GM15510 (cell line): ENCODE data around the gene UBL3.

Source experiments
- POLR2A ChIP-seq: IDR thresholded peaks from 3 replicates; pipeline ENCODE4 v1.6.1; 2011; ENCODE audit warnings: borderline replicate concordance; ENCODE audit not compliant: insufficient read length; ENCODE audit errors: extremely low read depth

UBL3 gene

DNA sequence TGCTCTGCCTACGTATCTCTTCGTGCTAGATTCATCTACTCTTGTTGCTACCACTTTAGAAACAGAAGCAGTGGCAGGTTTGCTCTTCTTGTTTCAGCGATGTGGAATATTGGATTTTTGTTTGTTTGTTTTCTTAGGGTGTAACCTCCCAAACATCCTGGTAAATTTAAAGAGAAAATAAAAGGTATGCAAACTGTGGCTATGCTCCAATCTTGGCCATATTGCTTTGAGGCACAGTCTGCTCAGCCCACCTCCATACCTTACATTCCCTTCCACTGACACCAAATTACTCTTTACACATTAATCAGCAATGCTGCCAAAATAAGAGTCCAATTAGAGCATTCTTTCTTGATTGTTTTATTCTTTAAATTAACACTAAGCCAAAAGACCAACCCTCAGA, 25.2 kb upstream of the UBL3 start:
- no peak for TF ChIP-seq POLR2A

DNA sequence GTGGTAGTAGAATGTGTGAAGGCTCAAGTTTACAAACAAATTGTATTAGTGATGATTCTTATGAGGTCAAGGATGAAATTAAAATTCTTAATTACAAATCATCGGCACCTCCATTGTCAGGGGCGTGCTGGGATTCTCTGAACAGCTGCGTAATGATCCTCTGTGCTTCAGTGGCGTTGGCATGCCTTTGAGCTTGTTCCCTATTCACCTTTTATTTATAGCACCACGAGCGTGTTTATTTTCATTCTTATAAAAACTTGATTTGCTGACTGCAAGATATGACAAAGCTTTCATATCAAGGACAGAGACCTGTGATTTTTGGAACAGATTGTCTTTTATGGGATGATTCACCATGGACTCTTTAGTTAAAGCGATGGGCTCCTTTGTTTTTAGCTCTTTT, 18.2 kb upstream of the UBL3 start:
- TF ChIP-seq POLR2A = no peak

DNA sequence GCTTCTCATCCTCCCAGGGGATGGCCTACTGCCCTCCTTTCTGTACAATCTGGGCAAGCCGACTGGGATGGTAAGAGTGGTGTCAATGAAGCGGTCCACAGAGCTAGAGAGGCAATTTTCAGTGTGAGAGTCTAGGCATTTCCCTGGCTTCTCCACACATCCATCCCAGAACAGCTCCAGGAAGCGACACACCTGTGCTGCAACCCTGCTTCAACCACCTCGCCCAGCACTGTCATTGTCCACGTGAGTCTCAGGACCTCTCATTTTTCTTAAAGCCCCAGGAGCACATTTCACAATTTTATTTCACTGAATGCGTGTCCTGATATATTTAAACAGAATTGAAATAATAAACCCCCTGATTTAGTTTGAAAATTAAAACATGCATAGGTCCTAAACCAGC, 15.5 kb upstream of the UBL3 start:
- TF ChIP-seq POLR2A = no peak

DNA sequence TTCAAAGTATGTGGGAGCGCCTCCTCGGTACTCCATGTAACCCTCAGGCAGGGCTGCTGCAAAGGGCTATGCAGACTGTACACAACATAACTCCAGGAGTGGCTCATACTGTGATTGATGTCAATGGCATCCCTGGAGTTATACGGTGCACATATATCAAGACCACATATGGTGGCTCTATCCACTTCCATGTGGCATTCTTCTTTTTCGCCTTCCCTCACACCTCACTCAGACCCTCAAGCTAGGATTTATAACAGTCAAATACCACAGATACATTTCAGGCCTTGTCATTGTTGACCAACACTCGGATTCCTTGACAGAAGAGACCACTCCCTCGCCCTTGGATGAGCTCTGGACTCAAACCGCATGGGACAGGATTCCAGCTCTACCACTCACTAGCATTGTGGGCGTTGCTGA, 11.3 kb upstream of the UBL3 start:
- no peak for TF ChIP-seq POLR2A

DNA sequence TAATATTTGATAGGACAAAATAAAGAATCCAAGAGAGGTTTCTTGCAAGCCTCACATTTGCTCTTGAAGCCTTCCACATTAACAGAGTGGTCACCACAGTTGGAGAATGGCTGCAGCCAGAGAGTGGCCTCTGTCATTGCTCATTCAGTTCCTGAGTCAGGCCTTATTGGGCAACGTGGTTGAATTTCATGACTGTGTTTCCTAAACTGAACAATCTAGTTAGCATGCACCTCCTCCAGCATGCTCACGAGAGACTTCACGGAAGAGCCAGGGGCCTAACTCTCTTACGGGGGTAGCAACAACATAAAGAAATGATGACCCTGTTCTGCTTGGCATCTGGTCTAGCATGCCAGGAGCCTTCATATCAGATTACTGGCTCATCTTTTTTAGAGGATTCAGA, 9.6 kb upstream of the UBL3 start:
- no peak for TF ChIP-seq POLR2A

DNA sequence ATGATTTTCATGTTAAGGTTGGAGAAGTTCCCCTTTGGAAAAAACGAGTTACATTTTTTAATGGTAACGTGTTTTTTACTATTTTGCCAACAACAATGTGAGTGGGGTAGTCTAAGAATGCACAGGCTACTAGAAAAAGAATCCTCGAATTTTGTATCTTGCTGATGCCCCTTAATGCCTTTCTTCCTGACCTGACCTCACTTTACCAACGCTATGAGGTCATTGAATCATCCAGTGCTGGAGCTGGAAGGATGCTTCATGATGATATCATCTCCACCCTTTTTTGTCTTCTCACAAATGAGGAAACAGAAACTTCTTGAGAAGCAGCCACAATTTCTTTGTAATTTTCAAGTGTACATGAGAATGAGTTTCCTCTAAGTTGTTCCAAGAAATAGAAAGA, 8.2 kb upstream of the UBL3 start:
- no peak for TF ChIP-seq POLR2A

DNA sequence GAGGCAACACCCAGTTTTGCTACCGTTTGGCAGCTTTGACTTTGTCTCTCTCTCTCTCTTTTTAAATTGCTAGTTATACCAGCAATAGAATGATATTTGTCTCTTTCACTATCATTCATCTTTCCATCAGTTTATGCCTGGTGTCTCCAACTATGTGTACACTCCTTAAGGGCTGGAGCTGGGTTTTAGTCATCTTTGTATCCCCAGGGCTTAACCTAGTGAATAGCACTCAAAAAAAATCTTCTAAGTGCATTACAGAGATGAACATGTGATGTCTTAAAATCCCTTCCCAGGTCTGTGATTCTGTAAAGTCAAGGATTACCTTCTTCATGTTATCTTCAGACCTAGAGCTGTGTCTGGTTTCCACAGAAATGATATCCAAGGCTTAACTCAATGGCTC, 7.8 kb upstream of the UBL3 start:
- TF ChIP-seq POLR2A = no peak

DNA sequence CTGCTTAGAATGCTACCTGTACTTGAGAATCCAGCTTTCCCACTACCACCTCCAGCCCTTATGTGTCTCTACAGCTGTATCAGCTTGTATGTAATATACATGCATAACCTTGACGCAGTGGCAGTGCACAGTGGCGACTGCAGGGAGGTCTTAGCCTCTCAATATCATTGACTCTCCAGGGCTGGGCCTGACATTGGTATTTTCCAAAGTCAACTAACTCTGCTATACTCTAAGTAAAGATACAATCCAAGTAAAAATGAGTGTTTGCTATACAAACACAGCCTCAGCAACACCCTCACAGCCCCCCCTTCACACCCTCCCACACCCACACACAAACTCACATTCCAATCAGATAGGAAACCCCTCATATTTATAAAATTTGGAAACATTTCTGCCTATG, 6.7 kb upstream of the UBL3 start:
- TF ChIP-seq POLR2A = no peak

DNA sequence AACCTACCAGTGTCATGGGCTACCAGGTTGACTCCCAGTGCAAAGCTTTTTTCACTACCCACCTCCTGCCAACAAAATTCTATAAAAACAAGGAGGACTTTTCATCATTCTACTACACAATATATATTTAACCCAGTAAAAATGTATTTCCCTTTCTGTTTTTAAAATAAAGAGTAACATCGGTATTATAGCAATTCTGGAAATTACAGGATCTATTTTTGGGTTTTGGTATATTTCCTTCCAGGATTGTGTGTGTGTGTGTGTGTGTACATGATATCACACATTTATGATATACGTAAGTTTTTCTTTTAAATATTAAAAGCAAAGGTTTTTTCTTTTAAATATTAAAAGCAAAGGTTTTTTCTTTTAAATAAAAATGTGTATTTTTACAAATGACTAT, 6.0 kb upstream of the UBL3 start:
- no peak for TF ChIP-seq POLR2A

DNA sequence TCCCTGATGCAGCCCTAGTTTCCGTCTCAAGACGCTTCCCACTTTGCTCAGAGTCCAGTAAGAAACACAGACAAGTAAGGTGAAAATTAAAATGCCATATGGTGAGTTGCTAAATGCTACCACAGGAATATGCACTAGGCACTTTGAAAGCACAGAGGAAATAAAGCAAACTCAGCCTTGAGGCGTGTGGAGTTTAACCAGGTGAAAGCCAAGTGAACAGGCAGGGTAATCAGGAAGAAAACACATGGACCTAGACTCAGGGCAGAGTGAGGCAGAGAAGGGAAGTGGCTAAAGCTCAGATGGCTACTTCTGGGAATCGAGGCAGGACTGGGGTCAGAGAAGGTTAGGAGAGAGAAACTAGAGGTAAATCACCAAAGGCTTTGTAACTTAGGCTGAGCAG, 5.4 kb upstream of the UBL3 start:
- no peak for TF ChIP-seq POLR2A

DNA sequence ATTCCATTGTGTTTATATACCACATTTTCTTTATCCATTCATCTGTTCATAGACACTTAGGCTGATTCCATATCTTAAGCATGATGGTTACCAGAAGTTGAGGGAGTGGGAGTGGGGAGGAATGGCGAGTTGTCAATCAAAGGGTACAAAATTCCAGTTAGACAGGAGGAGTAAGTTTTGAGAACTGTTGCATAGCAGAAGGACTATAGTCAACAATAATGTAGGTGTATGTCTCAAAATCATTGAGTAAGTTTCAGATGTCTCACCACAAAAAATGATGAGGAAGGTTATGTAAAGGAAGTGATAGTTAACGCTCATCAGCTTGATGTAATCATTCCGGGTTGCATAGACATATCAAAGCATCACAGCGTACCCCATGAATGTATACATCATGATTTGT, 4.6 kb upstream of the UBL3 start:
- TF ChIP-seq POLR2A = no peak

DNA sequence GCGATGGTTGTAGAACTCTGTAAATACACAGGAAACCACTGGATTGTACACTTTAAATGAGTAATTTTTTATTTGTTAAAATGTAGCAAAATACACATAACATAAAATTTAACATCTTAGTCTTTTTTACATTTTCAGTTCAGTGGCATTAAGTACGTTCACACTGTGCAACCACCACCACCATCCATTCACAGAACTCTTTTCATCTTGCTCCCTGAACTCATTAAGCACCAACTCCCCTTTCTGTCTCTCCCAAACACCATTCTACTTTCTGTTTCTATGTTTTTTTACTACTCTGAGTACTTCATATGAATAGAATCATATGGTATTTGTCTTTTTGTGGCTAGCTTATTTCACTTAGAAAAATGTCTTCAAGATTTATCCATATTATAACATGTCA, 2.7 kb upstream of the UBL3 start:
- TF ChIP-seq POLR2A = no peak

DNA sequence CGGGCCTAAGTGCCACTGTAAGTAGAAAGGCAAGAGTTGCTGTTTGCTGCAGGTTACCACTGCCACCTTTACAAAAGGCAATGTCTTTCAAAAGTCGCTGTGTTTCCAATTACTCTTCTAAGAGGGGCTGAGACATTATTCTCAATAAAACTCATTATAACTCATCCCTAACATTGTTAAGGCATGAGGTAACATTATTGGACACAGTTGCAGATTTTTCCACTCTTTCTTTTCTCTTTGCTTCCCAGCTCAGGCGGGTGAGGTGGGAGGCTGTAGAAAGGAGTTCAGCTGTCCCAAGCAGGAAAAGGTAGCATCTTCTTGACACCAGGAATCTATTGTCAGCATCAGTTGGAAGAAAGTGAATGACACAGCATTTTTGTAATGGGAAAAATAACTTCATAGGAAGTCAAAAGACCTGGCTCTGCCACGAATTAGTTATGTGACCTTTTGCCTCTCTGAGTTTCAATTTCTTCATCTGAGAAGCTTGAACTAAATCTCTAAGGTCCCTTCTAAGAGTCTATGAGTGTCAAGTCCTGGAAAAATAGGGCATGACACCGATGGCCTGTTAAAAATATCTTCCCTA, 2.1 kb upstream of the UBL3 start:
- TF ChIP-seq POLR2A = no peak

DNA sequence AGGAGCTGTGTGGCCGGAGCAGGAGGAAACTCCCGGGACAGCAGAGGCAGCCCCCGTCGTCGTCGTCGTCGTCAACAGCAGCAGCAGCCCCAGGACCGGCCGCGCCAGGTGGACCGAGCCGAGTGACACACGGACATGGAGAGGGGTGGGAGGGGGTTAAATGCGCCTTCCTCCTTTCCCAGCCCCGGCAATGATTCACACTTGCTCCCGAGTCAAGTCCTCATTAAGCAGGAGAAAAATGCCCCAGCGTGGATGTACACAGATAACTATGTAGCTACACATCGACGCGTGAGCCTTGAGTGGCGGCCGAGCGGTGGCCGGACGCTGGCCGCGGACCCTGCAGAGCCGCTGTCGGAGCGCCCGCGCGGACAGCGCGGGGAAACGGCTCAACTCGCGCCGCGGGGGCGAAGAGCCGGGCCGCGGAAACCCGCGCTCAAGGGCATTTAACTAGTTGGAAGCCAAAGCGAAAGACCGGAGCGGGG, 645 bp downstream of the UBL3 start:
- no peak for TF ChIP-seq POLR2A

DNA sequence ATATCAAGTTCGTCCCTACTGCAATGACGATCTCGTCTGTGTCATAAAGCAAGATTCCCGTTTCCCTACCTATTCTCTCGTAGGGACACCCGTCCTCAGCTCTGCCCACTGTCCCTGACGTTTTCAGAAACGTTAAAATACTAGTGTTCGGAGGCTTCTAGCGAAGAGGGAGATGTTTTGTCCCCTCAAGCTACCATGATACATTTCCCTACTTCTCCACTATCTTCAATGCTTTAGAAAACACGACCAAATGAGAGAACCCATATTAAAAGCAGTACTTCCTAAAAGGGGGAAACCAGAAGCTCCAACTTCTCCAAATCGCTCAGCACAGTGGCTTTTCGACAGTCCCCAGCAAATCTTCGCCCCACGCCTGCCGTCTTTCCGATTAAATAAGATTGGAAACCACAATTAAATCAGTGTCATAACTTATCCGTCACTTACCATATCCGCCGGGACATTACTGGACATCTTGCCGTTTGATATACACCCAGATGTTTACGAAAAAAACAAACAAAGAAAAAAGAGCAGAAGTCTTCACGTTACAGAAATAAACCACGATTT, 1.3 kb downstream of the UBL3 start:
- no peak for TF ChIP-seq POLR2A

DNA sequence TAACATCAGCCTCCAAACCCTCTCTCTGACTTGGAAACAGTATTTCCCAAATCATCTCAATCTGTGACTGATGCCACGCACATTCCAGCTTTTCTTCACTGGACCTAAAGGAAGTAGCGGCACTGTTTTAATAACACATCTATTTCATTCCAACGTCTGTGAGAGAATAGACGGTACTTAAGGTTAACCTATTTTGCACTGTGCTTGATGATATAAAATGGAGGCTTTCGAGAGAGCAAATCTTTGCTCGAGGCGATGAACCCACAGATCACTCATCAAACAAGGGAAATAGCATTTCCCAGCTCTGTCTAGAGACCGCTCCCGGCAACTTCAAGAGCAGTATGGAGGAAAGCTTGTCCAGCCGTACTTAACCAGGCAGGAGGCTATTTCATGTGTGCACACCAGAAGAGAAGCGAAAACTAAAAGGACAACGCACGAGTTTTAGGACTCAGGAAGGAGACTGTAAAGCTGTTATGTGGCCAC, 2.9 kb downstream of the UBL3 start:
- TF ChIP-seq POLR2A = no peak
